ENCODE measurements around the gene EIF3A. TPM values are rescaled to one million over a fixed set of nuclear protein-coding genes. Genes with fewer than 3 reads are reported as not detected.

The EIF3A gene, protein sequence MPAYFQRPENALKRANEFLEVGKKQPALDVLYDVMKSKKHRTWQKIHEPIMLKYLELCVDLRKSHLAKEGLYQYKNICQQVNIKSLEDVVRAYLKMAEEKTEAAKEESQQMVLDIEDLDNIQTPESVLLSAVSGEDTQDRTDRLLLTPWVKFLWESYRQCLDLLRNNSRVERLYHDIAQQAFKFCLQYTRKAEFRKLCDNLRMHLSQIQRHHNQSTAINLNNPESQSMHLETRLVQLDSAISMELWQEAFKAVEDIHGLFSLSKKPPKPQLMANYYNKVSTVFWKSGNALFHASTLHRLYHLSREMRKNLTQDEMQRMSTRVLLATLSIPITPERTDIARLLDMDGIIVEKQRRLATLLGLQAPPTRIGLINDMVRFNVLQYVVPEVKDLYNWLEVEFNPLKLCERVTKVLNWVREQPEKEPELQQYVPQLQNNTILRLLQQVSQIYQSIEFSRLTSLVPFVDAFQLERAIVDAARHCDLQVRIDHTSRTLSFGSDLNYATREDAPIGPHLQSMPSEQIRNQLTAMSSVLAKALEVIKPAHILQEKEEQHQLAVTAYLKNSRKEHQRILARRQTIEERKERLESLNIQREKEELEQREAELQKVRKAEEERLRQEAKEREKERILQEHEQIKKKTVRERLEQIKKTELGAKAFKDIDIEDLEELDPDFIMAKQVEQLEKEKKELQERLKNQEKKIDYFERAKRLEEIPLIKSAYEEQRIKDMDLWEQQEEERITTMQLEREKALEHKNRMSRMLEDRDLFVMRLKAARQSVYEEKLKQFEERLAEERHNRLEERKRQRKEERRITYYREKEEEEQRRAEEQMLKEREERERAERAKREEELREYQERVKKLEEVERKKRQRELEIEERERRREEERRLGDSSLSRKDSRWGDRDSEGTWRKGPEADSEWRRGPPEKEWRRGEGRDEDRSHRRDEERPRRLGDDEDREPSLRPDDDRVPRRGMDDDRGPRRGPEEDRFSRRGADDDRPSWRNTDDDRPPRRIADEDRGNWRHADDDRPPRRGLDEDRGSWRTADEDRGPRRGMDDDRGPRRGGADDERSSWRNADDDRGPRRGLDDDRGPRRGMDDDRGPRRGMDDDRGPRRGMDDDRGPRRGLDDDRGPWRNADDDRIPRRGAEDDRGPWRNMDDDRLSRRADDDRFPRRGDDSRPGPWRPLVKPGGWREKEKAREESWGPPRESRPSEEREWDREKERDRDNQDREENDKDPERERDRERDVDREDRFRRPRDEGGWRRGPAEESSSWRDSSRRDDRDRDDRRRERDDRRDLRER (N-terminal part only)
- total RNA-seq: 100 to 1,000 TPM; 132 to 150 TPM

DNA sequence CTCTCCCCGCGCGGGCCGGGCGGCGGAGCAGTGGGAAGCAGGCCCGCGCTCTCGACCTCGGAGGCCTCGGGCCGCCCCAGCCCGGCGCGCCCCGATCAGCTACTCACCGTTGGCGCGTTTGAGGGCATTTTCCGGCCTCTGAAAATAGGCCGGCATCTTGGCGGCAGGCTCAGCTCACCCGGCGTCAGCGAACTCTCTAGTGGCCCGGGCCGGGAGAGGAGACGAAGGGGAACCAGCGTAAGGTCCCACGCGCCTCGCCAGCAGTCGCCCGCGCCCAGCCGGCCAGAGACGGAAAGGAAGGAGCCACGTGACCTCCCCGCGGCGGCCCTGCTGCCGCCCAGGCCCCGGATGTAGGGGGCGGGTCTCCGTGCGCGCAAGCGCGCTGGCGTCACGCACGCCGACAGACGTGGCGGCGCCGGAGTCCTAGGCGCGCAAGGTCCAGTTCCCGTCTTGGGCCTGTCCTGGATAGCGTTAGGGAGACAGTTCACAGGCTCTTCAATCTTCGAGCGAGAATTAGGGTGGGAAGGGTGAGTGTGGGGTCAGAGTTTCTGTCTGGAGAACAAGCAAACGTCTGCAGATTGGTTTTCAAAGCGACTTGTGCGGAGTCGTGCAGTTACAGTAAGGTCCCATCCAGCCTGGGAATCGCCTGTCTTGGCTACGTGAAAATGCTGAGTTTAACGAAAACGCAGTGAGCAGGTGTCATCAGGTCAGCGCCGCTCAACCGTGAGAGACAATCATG is at the start of gene EIF3A:
Gene EIF3A (minus strand): TSS at position 297 of the 739 bp plus-strand sequence. CDS start 141 bp downstream, at position 156.
- Mint-ChIP-seq H3K27ac (peak within 1 kb of the TSS; percentile 94), H3K4me3 (peak within 1 kb of the TSS; percentile 99), H3K4me1 (peaks cover 26% of the 10 kb centered on the region), H3K9me3 (ENCODE audit: low read depth) (no peaks in the 10 kb centered on the region), H3K36me3 (ENCODE audit: low read depth) (peaks cover 27% of the 10 kb centered on the region), H3K27me3 (no peaks in the 10 kb centered on the region)
- ChIA-PET POLR2A (interaction anchor here (2.0 kb wide), 1 partner anchor 51 kb away, joined by 7 read pairs; no protein-coding TSS in a partner anchor), CTCF (interaction anchor here (0.7 to 0.9 kb wide), 4 partner anchors 9 to 937 kb away, joined by 3 to 5 read pairs (median 3); partner anchors contain the start of gene DENND10)
- DNase-seq (peak; percentile 95), ATAC-seq (peak; percentile 82)
- intact Hi-C loops (cut with DNase I, micrococcal nuclease): loop anchor here (1.0 to 10.0 kb wide), 16 partner anchors 24 to 1033 kb away; partner anchors contain the start of genes DENND10 (in 2 of the 2), PRDX3 (in 2 of the 2), TIAL1 (in 2 of the 2) and GRK5 (in 1 of the 2)

DNA sequence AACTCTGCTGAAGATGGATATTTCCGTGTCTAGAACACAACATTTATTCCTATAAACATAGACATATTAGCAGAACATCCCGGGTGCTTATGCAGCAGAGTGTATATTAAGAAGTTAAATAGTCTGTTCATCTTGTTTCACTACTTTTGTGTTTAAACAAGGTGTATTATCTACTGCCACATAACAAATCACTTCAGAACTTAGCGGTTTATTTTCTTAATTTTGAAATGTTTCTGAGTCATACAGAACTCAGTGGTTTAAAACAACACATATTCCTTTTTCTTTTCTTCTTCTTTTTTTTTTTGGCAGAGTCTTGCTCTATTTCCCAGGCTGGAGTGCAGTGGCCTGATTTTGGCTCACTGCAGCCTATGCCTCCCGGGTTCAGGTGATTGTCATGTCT is 49.1 kb upstream of the EIF3A start:
- peaks cover 41% of the 10 kb centered on the region for H3K4me1 Mint-ChIP-seq
- ChIA-PET CTCF (interaction anchor here (0.8 kb wide), 1 partner anchor 25 kb away, joined by 3 read pairs; no protein-coding TSS in a partner anchor), POLR2A (no interaction called here)
- no peaks in the 10 kb centered on the region for H3K9me3 Mint-ChIP-seq (ENCODE audit: low read depth)
- H3K27me3 Mint-ChIP-seq: no peaks in the 10 kb centered on the region
- H3K27ac Mint-ChIP-seq: no peak overlapping the region
- ATAC-seq: no peak
- H3K4me3 Mint-ChIP-seq: no peak overlapping the region
- H3K36me3 Mint-ChIP-seq (ENCODE audit: low read depth): peaks cover 56% of the 10 kb centered on the region
- no peak for DNase-seq
- intact Hi-C loops (cut with DNase I, micrococcal nuclease): loop anchor here in 1 of 2 experiments (2.0 to 10.0 kb wide), 4 partner anchors 368 to 573 kb away; partner anchors contain the start of genes BAG3 and RGS10

DNA sequence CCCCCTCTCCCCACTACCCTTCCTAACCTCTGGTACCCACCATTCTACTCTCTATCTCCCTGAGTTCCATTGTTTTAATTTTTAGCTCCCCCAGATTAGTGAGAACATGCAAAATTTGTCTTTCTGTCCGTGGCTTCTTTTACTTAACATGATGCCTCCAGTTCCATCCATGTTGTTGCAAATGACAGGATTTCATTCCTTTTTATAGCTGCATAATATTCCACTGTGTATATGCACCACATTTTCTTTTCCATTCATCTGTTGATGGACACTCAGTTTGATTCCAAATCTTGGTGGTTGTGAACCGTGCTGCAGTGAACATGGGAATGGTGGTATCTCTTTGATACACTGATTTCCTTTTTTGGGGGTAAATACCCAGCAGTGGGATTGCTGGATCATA is 45.3 kb upstream of the EIF3A start:
- H3K27ac Mint-ChIP-seq: no peak overlapping the region
- no peak overlapping the region for H3K4me3 Mint-ChIP-seq
- intact Hi-C loops (cut with DNase I, micrococcal nuclease): no loop called here
- CTCF ChIA-PET: interaction anchor here (0.8 to 1.4 kb wide), 2 partner anchors 97 to 320 kb away, joined by 4 read pairs; partner anchors contain the start of gene NANOS1
- no peaks in the 10 kb centered on the region for H3K27me3 Mint-ChIP-seq
- H3K4me1 Mint-ChIP-seq: peaks cover 10% of the 10 kb centered on the region
- H3K9me3 Mint-ChIP-seq (ENCODE audit: low read depth): no peaks in the 10 kb centered on the region
- POLR2A ChIA-PET: no interaction called here
- no peak for ATAC-seq
- H3K36me3 Mint-ChIP-seq (ENCODE audit: low read depth): peaks cover 43% of the 10 kb centered on the region
- no peak for DNase-seq

DNA sequence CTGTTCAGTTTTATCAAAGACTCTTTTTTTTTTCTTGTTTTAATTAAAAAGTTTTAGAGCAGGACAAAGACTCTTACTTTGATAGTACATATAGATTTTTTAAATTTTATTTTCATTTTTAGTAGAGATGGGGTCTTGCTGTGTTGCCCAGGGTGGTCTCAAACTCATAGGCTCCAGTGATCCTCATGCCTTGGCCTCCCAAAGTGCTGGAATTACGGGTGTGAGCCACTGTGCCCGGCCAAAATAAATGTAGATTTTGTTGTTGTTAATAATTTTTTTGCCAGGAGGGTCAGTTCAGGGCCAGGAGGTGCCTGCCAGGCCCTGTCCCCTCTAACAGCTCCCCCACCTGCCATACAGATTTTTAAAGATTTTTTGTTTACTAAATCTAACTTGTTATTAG is 40.3 kb upstream of the EIF3A start:
- POLR2A ChIA-PET: no interaction called here
- Mint-ChIP-seq H3K27ac (no peak overlapping the region), H3K36me3 (ENCODE audit: low read depth) (peaks cover 28% of the 10 kb centered on the region), H3K4me1 (peaks cover 3% of the 10 kb centered on the region), H3K4me3 (no peak overlapping the region), H3K27me3 (no peaks in the 10 kb centered on the region), H3K9me3 (ENCODE audit: low read depth) (no peaks in the 10 kb centered on the region)
- CTCF ChIA-PET: no interaction called here
- DNase-seq (no peak), ATAC-seq (no peak)
- intact Hi-C loops (cut with DNase I, micrococcal nuclease): no loop called here

DNA sequence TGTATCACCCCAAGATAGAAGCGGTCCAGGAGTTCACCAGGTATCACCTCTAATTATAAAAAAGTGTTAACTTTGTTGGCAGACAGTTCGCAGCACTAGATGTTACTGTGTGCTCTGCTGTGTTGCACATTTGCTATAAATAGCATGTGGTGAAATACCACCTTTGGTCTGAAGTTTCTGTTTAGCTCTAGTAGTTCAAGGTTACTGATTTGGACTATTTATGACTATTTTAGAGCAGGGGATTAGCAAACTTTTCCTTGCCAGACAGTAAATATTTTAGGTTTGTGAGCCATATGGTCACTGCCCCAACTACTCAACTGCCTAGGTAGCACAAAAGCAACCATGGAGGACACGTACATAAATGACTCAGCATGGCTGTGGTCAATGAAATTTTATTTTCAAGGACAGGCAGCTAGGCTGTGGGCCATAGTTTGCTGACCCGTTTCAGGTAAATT is 39.8 kb upstream of the EIF3A start:
- no peaks in the 10 kb centered on the region for H3K27me3 Mint-ChIP-seq
- H3K4me3 Mint-ChIP-seq: no peak overlapping the region
- H3K27ac Mint-ChIP-seq: peak overlapping the region; percentile 19
- no peak for DNase-seq
- ATAC-seq: peak; percentile 47
- H3K9me3 Mint-ChIP-seq (ENCODE audit: low read depth): no peaks in the 10 kb centered on the region
- intact Hi-C loops (cut with DNase I, micrococcal nuclease): no loop called here
- peaks cover 3% of the 10 kb centered on the region for H3K4me1 Mint-ChIP-seq
- H3K36me3 Mint-ChIP-seq (ENCODE audit: low read depth): peaks cover 26% of the 10 kb centered on the region
- CTCF ChIA-PET: no interaction called here
- POLR2A ChIA-PET: no interaction called here

DNA sequence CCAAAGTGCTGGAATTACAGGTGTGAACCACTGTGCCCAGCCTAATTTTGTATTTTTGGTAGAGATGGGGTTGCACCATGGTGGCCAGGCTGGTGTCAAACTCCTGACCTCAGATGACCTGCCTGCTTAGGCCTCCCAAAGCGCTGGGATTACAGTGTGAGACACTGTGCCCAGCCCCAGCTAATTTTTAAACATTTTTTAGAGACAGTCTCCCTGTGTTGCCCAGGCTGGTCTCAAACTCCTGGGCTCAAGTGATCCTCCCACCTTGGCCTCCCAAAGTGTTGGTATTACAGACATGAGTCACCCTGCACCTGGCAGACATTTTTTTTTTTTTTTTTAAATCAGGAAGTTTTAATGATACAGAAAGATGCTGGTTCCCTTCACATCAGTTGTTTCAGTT is 38.8 kb upstream of the EIF3A start:
- Mint-ChIP-seq H3K9me3 (ENCODE audit: low read depth) (no peaks in the 10 kb centered on the region), H3K27me3 (no peaks in the 10 kb centered on the region), H3K4me3 (no peak overlapping the region), H3K36me3 (ENCODE audit: low read depth) (peaks cover 26% of the 10 kb centered on the region), H3K27ac (no peak overlapping the region), H3K4me1 (peaks cover 4% of the 10 kb centered on the region)
- ChIA-PET POLR2A (no interaction called here), CTCF (no interaction called here)
- ATAC-seq: no peak
- intact Hi-C loops (cut with DNase I, micrococcal nuclease): no loop called here
- DNase-seq: no peak

DNA sequence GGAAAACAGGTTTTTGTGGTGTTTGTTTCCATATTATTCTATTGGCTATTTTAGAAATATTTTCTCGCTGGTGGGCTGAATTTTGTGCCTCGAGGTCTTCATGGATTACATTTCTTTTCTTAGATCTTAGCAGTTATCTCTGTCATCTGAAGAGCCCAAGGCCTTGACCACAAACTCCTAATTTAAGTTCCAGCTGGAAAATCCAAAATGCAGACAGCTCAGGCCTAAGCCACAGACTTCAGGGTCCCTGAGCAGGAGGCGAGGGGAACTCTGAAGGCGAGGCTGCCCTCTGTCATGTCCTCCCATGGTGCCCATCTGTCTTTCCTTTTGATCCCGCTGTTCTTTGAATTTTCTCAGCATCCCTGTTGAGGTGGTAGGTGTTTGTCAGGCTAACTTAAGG is 37.6 kb upstream of the EIF3A start:
- Mint-ChIP-seq H3K27ac (no peak overlapping the region), H3K36me3 (ENCODE audit: low read depth) (peaks cover 30% of the 10 kb centered on the region), H3K27me3 (no peaks in the 10 kb centered on the region), H3K4me1 (peaks cover 11% of the 10 kb centered on the region), H3K9me3 (ENCODE audit: low read depth) (no peaks in the 10 kb centered on the region), H3K4me3 (no peak overlapping the region)
- ATAC-seq (no peak), DNase-seq (no peak)
- POLR2A ChIA-PET: no interaction called here
- intact Hi-C loops (cut with DNase I, micrococcal nuclease): no loop called here
- CTCF ChIA-PET: interaction anchor here (0.7 kb wide), 1 partner anchor 551 kb away, joined by 3 read pairs; no protein-coding TSS in a partner anchor

DNA sequence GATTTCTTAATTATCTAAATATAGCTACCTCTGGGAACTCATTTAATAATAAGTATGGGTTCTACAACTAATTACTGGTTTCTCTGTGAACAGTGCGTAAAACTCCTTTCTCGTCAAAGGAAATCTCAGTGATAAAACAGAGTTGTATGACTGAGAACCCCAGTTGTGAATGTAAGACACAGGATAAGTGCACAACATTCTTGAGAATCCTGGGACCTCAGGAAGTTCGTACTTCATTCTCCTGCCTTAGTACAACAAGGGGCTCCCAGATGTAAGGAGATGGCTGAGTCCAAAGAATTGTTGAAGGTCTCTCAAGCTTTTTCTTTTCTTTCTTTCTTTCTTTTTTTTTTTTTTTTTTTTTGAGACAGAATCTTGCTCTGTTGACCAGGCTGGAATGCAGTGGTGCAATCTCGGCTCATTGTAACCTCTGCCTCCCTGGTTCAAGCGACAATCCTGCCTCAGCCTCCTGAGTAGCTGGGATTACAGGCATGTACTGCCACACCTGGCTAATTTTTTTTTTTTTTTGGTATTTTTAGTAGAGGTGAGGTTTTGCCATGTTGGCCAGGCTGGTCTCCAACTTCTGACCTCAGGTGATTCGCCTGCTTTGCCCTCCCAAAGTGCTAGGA is 35.8 kb upstream of the EIF3A start:
- no peak for ATAC-seq
- no peaks in the 10 kb centered on the region for H3K9me3 Mint-ChIP-seq (ENCODE audit: low read depth)
- peaks cover 23% of the 10 kb centered on the region for H3K36me3 Mint-ChIP-seq (ENCODE audit: low read depth)
- no peak overlapping the region for H3K4me3 Mint-ChIP-seq
- peaks cover 11% of the 10 kb centered on the region for H3K4me1 Mint-ChIP-seq
- H3K27ac Mint-ChIP-seq: no peak overlapping the region
- DNase-seq: no peak
- H3K27me3 Mint-ChIP-seq: no peaks in the 10 kb centered on the region
- intact Hi-C loops (cut with DNase I, micrococcal nuclease): no loop called here
- POLR2A ChIA-PET: no interaction called here
- CTCF ChIA-PET: interaction anchor here (0.7 kb wide), 1 partner anchor 12 kb away, joined by 3 read pairs; no protein-coding TSS in a partner anchor

DNA sequence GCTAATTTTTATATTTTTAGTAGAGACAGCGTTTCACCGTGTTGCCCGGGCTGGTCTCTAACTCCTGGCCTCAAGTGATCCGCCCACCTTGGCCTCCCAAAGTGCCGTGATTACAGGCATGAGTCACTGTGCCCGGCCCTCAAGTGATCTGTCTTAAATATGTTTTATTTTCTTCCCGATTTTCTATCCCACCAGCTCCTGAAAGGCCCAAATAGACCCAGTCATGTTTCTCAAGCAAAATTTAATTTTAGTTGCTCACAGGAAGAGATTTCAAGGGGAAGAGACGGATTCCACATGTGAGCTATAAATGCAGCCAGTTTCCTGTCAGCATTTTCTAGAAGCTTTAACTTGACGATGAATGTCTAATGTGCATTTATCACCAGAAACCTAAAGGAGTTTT is 35.3 kb upstream of the EIF3A start:
- ATAC-seq (no peak), DNase-seq (no peak)
- Mint-ChIP-seq H3K27ac (no peak overlapping the region), H3K27me3 (no peaks in the 10 kb centered on the region), H3K9me3 (ENCODE audit: low read depth) (no peaks in the 10 kb centered on the region), H3K36me3 (ENCODE audit: low read depth) (peaks cover 23% of the 10 kb centered on the region), H3K4me3 (no peak overlapping the region), H3K4me1 (peaks cover 11% of the 10 kb centered on the region)
- ChIA-PET POLR2A (no interaction called here), CTCF (interaction anchor here (0.7 to 0.9 kb wide), 3 partner anchors 11 to 16 kb away, joined by 3 read pairs; no protein-coding TSS in a partner anchor)
- intact Hi-C loops (cut with DNase I, micrococcal nuclease): no loop called here
